GM12873 (cell line): ENCODE data around the gene SLC7A10.

Source experiments
- TF ChIP-seq, protein P1 (sequence below): IDR thresholded peaks from 2 replicates; pipeline ENCODE4 v1.5.1; 2012; ENCODE audit warnings: low read depth, mild to moderate bottlenecking, moderate library complexity, low read length, control low read depth; ENCODE audit not compliant: insufficient read depth; ENCODE audit errors: missing control alignments

SLC7A10 gene

GRCh38 chr19:33229962-33230361 lies 4.3 kb upstream of the SLC7A10 start:
- TF ChIP-seq, protein P1, sequence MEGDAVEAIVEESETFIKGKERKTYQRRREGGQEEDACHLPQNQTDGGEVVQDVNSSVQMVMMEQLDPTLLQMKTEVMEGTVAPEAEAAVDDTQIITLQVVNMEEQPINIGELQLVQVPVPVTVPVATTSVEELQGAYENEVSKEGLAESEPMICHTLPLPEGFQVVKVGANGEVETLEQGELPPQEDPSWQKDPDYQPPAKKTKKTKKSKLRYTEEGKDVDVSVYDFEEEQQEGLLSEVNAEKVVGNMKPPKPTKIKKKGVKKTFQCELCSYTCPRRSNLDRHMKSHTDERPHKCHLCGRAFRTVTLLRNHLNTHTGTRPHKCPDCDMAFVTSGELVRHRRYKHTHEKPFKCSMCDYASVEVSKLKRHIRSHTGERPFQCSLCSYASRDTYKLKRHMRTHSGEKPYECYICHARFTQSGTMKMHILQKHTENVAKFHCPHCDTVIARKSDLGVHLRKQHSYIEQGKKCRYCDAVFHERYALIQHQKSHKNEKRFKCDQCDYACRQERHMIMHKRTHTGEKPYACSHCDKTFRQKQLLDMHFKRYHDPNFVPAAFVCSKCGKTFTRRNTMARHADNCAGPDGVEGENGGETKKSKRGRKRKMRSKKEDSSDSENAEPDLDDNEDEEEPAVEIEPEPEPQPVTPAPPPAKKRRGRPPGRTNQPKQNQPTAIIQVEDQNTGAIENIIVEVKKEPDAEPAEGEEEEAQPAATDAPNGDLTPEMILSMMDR: no peak

DNA sequence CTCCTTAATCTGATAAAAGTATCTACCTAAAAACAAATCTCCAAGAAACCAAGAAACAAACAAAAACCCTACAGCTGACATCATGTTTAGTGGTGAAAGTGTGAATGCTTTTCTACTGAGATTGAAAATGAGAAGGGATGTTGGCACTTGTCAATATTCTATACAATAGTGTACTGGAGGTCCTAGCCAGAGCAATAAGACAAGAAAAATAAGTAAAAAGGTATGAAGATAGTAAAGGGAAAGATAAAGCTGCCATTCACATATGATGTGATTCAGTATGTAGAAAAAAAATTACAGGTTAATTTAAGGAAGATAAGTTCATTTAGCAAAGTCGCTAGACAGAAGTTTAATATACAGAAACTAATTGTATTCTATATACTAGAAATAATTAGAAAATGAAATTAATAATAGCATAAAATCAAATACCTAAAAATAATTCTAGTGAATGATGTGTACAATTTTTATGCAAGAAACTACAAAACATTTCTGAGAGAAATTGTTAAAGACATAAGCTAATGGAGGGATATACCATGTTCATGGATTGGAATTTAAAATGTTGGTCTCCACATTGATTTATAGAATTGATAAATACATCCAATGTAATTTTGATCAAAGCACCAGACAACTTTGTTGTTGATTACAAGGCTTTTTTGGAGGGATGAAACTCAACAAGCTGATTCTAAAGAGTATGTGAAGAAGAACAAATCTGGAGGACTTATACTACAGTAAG lies 2.4 kb upstream of the SLC7A10 start:
- TF ChIP-seq, protein P1: no peak

GRCh38 chr19:33227242-33227650 lies 1.6 kb upstream of the SLC7A10 start:
- TF ChIP-seq, protein P1: no peak

- TF ChIP-seq, protein P1: no peak
These were observed 1.0 kb upstream of the SLC7A10 start for GRCh38 chr19:33226550-33227241.

DNA sequence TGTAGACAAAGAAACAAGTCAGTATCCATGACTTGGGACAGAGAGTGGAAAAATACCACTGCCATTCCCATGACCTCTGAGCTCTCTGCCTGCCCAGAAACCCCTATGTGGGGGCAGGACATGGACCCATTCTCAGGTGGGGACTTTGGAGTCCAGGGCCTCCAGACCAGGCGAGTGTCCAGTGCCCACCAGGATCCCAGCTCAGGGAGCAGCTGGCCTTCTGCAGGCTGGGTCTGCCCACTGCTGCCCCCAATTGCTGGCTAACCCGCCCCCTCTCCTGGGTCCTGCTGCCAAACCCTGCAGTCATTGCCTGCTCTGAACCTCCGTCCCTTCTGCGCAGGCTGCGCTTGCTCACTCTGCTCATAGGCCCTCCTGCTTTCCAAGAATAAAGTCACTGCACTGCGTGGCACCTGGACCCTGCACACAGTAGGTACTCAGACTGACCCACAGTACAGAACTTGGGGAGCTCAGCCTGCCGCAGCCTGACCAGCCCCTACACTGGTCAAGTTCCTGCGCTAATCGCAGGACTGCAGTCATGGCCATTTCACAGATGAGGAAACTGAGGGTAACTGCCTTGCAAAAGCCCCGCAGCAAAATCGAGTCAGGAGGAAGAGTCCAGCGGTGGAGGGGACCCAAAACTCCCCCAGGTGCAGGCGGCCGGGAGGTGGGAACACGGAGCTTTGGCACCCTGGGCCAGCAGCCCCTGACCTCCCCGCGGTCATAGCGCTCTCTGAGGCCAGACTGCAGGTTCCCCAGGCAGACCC lies 774 bp downstream of the SLC7A10 start:
- TF ChIP-seq, protein P1: no peak

- TF ChIP-seq, protein P1: no peak
These were observed 4.0 kb downstream of the SLC7A10 start for GRCh38 chr19:33221638-33222037.

DNA sequence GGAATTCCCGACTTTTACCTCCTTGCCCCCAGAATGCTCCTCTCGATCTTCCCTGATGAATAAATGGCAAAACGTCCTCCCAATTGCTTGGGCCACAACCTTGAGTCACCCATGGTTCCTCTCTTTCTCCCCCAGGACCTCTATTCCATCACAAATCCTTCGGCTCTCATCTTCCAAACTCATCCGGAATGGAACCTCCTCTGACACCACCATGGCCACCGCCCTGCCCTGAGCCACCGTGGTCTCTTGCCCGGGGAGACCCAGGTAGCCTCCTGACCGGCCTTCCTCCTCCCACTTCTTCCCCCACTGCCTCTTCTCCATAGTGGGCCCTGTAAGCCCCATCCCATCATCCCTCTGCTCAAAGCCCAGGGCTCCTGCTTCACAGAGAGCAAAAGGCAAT lies 4.9 kb downstream of the SLC7A10 start:
- TF ChIP-seq, protein P1: no peak
